SH-SY5Y (cell line): ENCODE measurements around the gene SPHKAP.

Source experiments
- GATA2 ChIP-seq: IDR thresholded peaks from 2 replicates; pipeline ENCODE4 v1.6.1; 2011; ENCODE audit warnings: mild to moderate bottlenecking, low read depth, low read length
- GATA3 ChIP-seq: IDR thresholded peaks from 2 replicates; pipeline ENCODE4 v1.6.1; 2011; ENCODE audit warnings: low read depth, mild to moderate bottlenecking, low read length, moderate library complexity

DNA sequence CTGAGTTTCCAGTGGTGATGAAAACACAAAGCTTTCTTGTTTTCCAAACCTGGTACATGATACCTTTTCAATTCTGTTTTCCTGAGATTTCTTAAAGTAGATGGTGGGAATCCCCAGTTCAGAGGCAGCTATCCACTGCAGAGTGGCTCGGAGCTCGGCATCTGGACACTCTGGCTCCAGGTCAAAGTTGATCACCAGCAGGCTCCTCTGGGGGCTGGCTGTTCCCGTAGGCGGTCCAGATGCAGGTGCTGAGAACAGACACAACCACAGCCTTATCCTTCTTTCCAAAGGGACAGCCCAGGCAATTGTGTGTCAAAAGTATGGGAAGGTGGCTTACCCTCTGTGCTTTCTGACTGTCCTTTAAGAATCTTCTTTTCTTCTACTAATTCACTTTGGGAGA lies 190.6 kb downstream of the SPHKAP start:
- TF ChIP-seq GATA2, result no peak
- TF ChIP-seq GATA3, result no peak
